Psoas muscle (tissue), 8 donors: ENCODE results near the gene HLA-DMB. TPM values are rescaled to one million over a fixed set of nuclear protein-coding genes. Genes with fewer than 3 reads are reported as not detected.

Source experiments
- ATAC-seq, 4 donors: fragments of 200-7000 bp; cut with Tn5 transposase; one replicate each; pipeline ENCODE4 v1.9.1; 2020; ENCODE audit warnings: moderate library complexity in 3 of 4, mild to moderate bottlenecking in 2 of 4
- DNase-seq, 2 donors: peaks; one replicate each; pipeline ENCODE4 v3.0.0-alpha.2; 2020
- H3K27ac ChIP-seq: fragments of 200-600 bp; one replicate; pipeline ENCODE4 v1.8.0; 2022
- H3K27me3 ChIP-seq, 3 donors: fragments of 200-600 bp in 1 of 3; one replicate each; pipeline versions ENCODE4 v1.6.1 to v1.8.0; 2013 to 2022; ENCODE audit warnings: low read length in 2 of 3, mild to moderate bottlenecking in 2 of 3, moderate library complexity in 1 of 3; ENCODE audit not compliant: insufficient read depth in 3 of 3
- H3K36me3 ChIP-seq, 2 donors: fragments of 200-600 bp in 1 of 2; one replicate each; pipeline versions ENCODE4 v1.6.1 to v1.8.0; 2013 to 2022; ENCODE audit warnings: low read depth in 1 of 2, mild to moderate bottlenecking in 1 of 2, moderate library complexity in 1 of 2; ENCODE audit not compliant: insufficient read depth in 1 of 2
- H3K4me1 ChIP-seq: fragments of 200-600 bp; one replicate; pipeline ENCODE4 v1.8.0; 2022
- H3K4me3 ChIP-seq: fragments of 200-600 bp; one replicate; pipeline ENCODE4 v1.8.0; 2022; ENCODE audit warnings: mild to moderate bottlenecking
- H3K9me3 ChIP-seq: fragments of 200-600 bp; one replicate; pipeline ENCODE4 v1.8.0; 2022
- WGBS, 3 donors: extraction: QIAGEN DNeasy Blood & Tissue Kit; methylation state at CpG; one replicate each; pipeline versions ENCODE4 v1.1.6 to v1.1.7; 2013; 5-methylcytosine and 5-hydroxymethylcytosine counted together
- intact Hi-C, 2 donors: fragments of 100-400 bp; cut with DNase I; formaldehyde crosslinking; loops; one replicate each; pipeline versions ENCODE4 v1.11.0 to v1.14.2; 2022
- polyA plus RNA-seq, 3 donors: library from polyadenylated mRNA; stranded (reverse); fragments of 200-250 nt; gene quantifications; one replicate each; pipeline ENCODE4 v1.2.3, GENCODE V29; 2013
- total RNA-seq, 4 donors: library from RNA; stranded (reverse); fragmentation: NEBNext Ultra II Directional in 2 of 4; extraction: Animal tissue kit (Norgen Biotek cat#: 25700) in 2 of 4; gene quantifications; one replicate each; pipeline versions ENCODE4 v1.2.1 to v1.2.4, GENCODE V29; 2021 to 2023
- TF ChIP-seq, protein P1 (sequence below): fragments of 200-600 bp; IDR thresholded peaks from one replicate; pipeline ENCODE4 v1.8.0; 2022; ENCODE audit warnings: antibody characterized with exemption
- donor health status: healthy with polysubstance abuse.
- donor health status: DM: no; HTN: no; CAD: no; lungs with moderate emphysema.
- donor health status: Bipolar disorder and iron deficiency.
- donor health status: healthy.
- donor health status: DM: yes; HTN: yes; CAD: no.
- donor health status: DM: no; HTN: no; CAD: no.
- donor health status: DM: no; HTN: no; CAD: no.
- donor health status: DM: yes; HTN: yes; CAD: no.

Gene HLA-DMB
- total and polyA plus RNA-seq, 7 donors: 1.4 to 7.6 (median 2.9) TPM

GRCh38 chr6:32932132-32932868, 8.5 kb downstream of the HLA-DMB start:
- no peaks in the 10 kb centered on the region for H3K9me3 ChIP-seq
- no peak overlapping the region for H3K4me3 ChIP-seq
- intact Hi-C loops: loop anchor here in 1 of 2 donors (5.0 kb wide), 2 partner anchors 35 to 45 kb away; partner anchors contain the start of gene BRD2
- DNase-seq (no peak), ATAC-seq (no peak)
- H3K36me3 ChIP-seq: no peaks in the 10 kb centered on the region
- H3K27ac ChIP-seq: no peak overlapping the region
- WGBS, 3 donors: 72 to 88% (median 83%) methylated on average over 7 of the region's 7 CpGs
- H3K4me1 ChIP-seq: no peaks in the 10 kb centered on the region
- TF ChIP-seq, protein P1, sequence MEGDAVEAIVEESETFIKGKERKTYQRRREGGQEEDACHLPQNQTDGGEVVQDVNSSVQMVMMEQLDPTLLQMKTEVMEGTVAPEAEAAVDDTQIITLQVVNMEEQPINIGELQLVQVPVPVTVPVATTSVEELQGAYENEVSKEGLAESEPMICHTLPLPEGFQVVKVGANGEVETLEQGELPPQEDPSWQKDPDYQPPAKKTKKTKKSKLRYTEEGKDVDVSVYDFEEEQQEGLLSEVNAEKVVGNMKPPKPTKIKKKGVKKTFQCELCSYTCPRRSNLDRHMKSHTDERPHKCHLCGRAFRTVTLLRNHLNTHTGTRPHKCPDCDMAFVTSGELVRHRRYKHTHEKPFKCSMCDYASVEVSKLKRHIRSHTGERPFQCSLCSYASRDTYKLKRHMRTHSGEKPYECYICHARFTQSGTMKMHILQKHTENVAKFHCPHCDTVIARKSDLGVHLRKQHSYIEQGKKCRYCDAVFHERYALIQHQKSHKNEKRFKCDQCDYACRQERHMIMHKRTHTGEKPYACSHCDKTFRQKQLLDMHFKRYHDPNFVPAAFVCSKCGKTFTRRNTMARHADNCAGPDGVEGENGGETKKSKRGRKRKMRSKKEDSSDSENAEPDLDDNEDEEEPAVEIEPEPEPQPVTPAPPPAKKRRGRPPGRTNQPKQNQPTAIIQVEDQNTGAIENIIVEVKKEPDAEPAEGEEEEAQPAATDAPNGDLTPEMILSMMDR: no peak
- H3K27me3 ChIP-seq: no peaks in the 10 kb centered on the region

DNA sequence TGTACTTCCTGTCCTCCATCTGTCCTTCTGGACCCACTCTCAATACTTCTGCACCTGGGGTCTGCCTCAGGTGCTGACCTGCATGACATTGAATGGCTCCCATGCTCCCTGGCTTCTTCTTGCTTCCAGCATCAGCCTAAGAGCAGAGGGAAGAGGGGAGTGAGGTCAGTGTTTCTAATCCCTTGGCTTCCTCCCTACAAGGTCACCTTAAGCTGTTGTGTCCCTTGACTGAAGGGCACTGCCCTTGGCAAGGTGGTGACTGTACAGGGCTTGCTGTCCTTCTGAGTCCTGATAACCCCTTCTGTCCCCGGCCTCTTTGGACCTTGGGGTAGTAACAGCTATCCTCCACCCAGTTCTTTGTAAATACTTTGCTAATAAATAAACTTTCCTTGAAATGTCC, 9.6 kb downstream of the HLA-DMB start:
- no peak overlapping the region for H3K27ac ChIP-seq
- H3K36me3 ChIP-seq: no peaks in the 10 kb centered on the region
- H3K4me3 ChIP-seq: no peak overlapping the region
- ATAC-seq: no peak
- no peaks in the 10 kb centered on the region for H3K4me1 ChIP-seq
- DNase-seq: no peak
- intact Hi-C loops: loop anchor here in 1 of 2 donors (5.0 kb wide), 2 partner anchors 36 to 44 kb away; partner anchors contain the start of gene BRD2
- TF ChIP-seq, protein P1: no peak
- H3K9me3 ChIP-seq: no peaks in the 10 kb centered on the region
- WGBS, 3 donors: 0 to 4% (median 0%) methylated on average over 1 of the region's 1 CpG
- no peaks in the 10 kb centered on the region for H3K27me3 ChIP-seq

DNA sequence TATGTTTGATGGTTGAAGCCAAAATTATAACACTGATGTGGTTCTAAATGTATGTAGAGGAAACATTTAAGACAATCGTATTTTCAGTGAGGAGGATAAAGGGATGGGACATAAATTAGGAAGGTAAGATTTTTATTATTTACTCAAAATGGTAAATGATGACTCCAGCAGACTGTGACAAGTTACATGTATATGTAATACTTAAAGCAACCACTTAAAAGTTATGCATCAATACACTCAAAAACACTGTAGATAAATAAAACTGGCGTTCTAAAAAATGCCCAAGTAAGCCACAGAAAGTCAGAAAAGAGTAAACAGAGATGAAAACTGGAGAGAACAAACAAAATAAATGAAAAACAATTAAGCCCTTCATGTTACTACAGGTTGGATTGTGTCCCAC, 18.7 kb downstream of the HLA-DMB start:
- peaks cover 0 to 3% (median 0%) of the 10 kb centered on the region in 3 donors for H3K27me3 ChIP-seq
- no peaks in the 10 kb centered on the region for H3K9me3 ChIP-seq
- intact Hi-C loops: no loop called here
- WGBS, 3 donors: 93 to 96% (median 93%) methylated on average over 2 of the region's 2 CpGs
- no peak overlapping the region for H3K4me3 ChIP-seq
- ATAC-seq (no peak), DNase-seq (no peak)
- H3K27ac ChIP-seq: no peak overlapping the region
- TF ChIP-seq, protein P1: no peak
- no peaks in the 10 kb centered on the region for H3K4me1 ChIP-seq
- no peaks in the 10 kb centered on the region for H3K36me3 ChIP-seq

- WGBS, 3 donors: 62 to 85% (median 84%) methylated on average over 2 of the region's 2 CpGs
- no peaks in the 10 kb centered on the region for H3K36me3 ChIP-seq
- DNase-seq (no peak), ATAC-seq (no peak)
- H3K4me3 ChIP-seq: no peak overlapping the region
- no peak overlapping the region for H3K27ac ChIP-seq
- H3K9me3 ChIP-seq: no peaks in the 10 kb centered on the region
- intact Hi-C loops: no loop called here
- TF ChIP-seq, protein P1: no peak
- no peaks in the 10 kb centered on the region for H3K4me1 ChIP-seq
- H3K27me3 ChIP-seq: peaks cover 0 to 3% (median 0%) of the 10 kb centered on the region in 3 donors
Observed at GRCh38 chr6:32920715-32921114, 20.1 kb downstream of the HLA-DMB start.
